HAP-1 (cell line): Measurements from ENCODE around the gene AGAP2.
"Not testable (repeated sequence)": the region's sequence is repeated elsewhere in the genome, so short reads cannot be mapped to it uniquely, and the experiment has no call there.

Experiments
- DNase-seq, 2 experiments: peaks; one replicate each; pipeline ENCODE4 v3.0.0-alpha.2; 2016 to 2020; ENCODE audit warnings: low spot score in 2 of 2
- H3K27me3 ChIP-seq: fragments of 250-450 bp; sonication (Bioruptor Pico); 2 replicates; pipeline ENCODE4 v1.5.1; 2020; ENCODE audit warnings: low read depth, mild to moderate bottlenecking, moderate library complexity
- H3K36me3 ChIP-seq: fragments of 250-450 bp; sonication (Bioruptor Pico); replicated peaks from 2 replicates; pipeline ENCODE4 v1.5.1; 2020; ENCODE audit warnings: mild to moderate bottlenecking
- H3K4me1 ChIP-seq: fragments of 250-450 bp; sonication (Bioruptor Pico); 2 replicates; pipeline ENCODE4 v1.5.1; 2020; ENCODE audit warnings: mild to moderate bottlenecking
- H3K4me3 ChIP-seq: fragments of 250-450 bp; sonication (Bioruptor Pico); 2 replicates; pipeline ENCODE4 v1.5.1; 2020; ENCODE audit warnings: mild to moderate bottlenecking, moderate library complexity
- H3K9me3 ChIP-seq: fragments of 250-450 bp; sonication (Bioruptor Pico); 2 replicates; pipeline ENCODE4 v1.5.1; 2020; ENCODE audit warnings: mild to moderate bottlenecking, moderate library complexity
- in situ Hi-C: fragments of 300-500 bp; cut with MboI; formaldehyde crosslinking; loops from 3 replicates; pipeline ENCODE4 v1.14.3; 2020; ENCODE audit warnings: low sequenced_read_pairs, inconsistent platforms, mixed read lengths

The AGAP2 gene

GRCh38 chr12:57687862-57688261 is 50.7 kb downstream of the AGAP2 start:
- DNase-seq = no peak
- Histone ChIP-seq H3K4me3 (no peak overlapping the region), H3K9me3 (no peaks in the 10 kb centered on the region; the same call in 1 of the 2 replicates), H3K4me1 (no peaks in the 10 kb centered on the region), H3K27me3 (peaks cover 8% of the 10 kb centered on the region), H3K36me3 (no peaks in the 10 kb centered on the region)
- in situ Hi-C loops = no loop called here

GRCh38 chr12:57679697-57680096 is 58.8 kb downstream of the AGAP2 start:
- DNase-seq = no peak
- Histone ChIP-seq H3K36me3 (no peaks in the 10 kb centered on the region), H3K27me3 (no peaks in the 10 kb centered on the region), H3K4me3 (no peak overlapping the region), H3K4me1 (no peaks in the 10 kb centered on the region), H3K9me3 (no peaks in the 10 kb centered on the region)
- in situ Hi-C loops = no loop called here

GRCh38 chr12:57677947-57678346 is 60.6 kb downstream of the AGAP2 start:
- H3K9me3 ChIP-seq, DNase-seq, H3K27me3 ChIP-seq, H3K4me1 ChIP-seq, H3K4me3 ChIP-seq, H3K36me3 ChIP-seq, in situ Hi-C loops: not testable (repeated sequence)

GRCh38 chr12:57674691-57675090 is 63.9 kb downstream of the AGAP2 start:
- Histone ChIP-seq H3K36me3 (no peaks in the 10 kb centered on the region), H3K9me3 (no peaks in the 10 kb centered on the region), H3K4me1 (no peaks in the 10 kb centered on the region), H3K4me3 (no peak overlapping the region), H3K27me3 (no peaks in the 10 kb centered on the region)
- no peak for DNase-seq
- in situ Hi-C loops = no loop called here
